Heart left ventricle (tissue), 16 donors: Measurements from ENCODE around the gene DHX8. TPM values are rescaled to one million over a fixed set of nuclear protein-coding genes. Genes with fewer than 3 reads are reported as not detected.

Experiments used
- ATAC-seq, 4 donors: fragments of 200-7000 bp; cut with Tn5 transposase; one replicate each; pipeline ENCODE4 v1.9.1; 2020 to 2022; ENCODE audit warnings: moderate library complexity in 4 of 4, mild to moderate bottlenecking in 3 of 4, moderate number of reproducible peaks in 1 of 4
- DNase-seq, 5 donors: peaks; one replicate each; pipeline ENCODE4 v3.0.0-alpha.2; 2020
- H3K27ac ChIP-seq, 12 donors: fragments of 200-600 bp; sonication (generic) in 4 of 12; one replicate each; pipeline versions ENCODE4 v1.5.0 to v1.8.0; 2016 to 2022; ENCODE audit warnings: mild to moderate bottlenecking in 2 of 12
- H3K27me3 ChIP-seq, 9 donors: fragments of 200-600 bp; sonication (generic) in 2 of 9; one replicate each; pipeline versions ENCODE4 v1.5.1 to v1.8.0; 2016 to 2022; ENCODE audit warnings: mild to moderate bottlenecking in 3 of 9
- H3K36me3 ChIP-seq, 9 donors: fragments of 200-600 bp; sonication (generic) in 2 of 9; one replicate each; pipeline versions ENCODE4 v1.5.0 to v1.8.0; 2018 to 2022; ENCODE audit warnings: mild to moderate bottlenecking in 2 of 9
- H3K4me1 ChIP-seq, 12 donors: fragments of 200-600 bp; sonication (generic) in 4 of 12; one replicate each; pipeline versions ENCODE4 v1.5.0 to v1.8.0; 2016 to 2022; ENCODE audit warnings: mild to moderate bottlenecking in 3 of 12
- H3K4me3 ChIP-seq, 12 donors: fragments of 200-600 bp; sonication (generic) in 4 of 12; one replicate each; pipeline versions ENCODE4 v1.5.0 to v1.8.0; 2017 to 2022; ENCODE audit warnings: mild to moderate bottlenecking in 9 of 12, moderate library complexity in 4 of 12
- H3K9me3 ChIP-seq, 12 donors: fragments of 200-600 bp; sonication (generic) in 4 of 12; one replicate each; pipeline versions ENCODE4 v1.5.0 to v1.8.0; 2016 to 2022; ENCODE audit warnings: mild to moderate bottlenecking in 1 of 12
- CTCF ChIP-seq, 12 donors: fragments of 200-600 bp; sonication (generic) in 4 of 12; IDR thresholded peaks; one replicate each; pipeline versions ENCODE4 v1.5.0 to v1.8.0; 2018 to 2022; ENCODE audit warnings: antibody characterized with exemption in 12 of 12, mild to moderate bottlenecking in 5 of 12
- POLR2A ChIP-seq, 2 donors: fragments of 450-650 bp; IDR thresholded peaks; one replicate each; pipeline ENCODE4 v1.6.1; 2017; ENCODE audit warnings: antibody characterized with exemption in 2 of 2, mild to moderate bottlenecking in 2 of 2, moderate library complexity in 2 of 2
- WGBS, 4 donors: extraction: QIAGEN DNeasy Blood & Tissue Kit in 2 of 4; methylation state at CpG; one replicate each; pipeline versions ENCODE4 v1.1.5 to v1.1.7; 2013 to 2018; 5-methylcytosine and 5-hydroxymethylcytosine counted together
- intact Hi-C, 10 donors: fragments of 100-400 bp; cut with DNase I; formaldehyde crosslinking; loops; one replicate each; pipeline versions ENCODE4 v1.11.1 to v1.14.2; 2022
- polyA plus RNA-seq, 2 donors: library from polyadenylated mRNA; stranded (reverse); fragments of 200-250 nt; gene quantifications; one replicate each; pipeline ENCODE4 v1.2.3, GENCODE V29; 2013
- total RNA-seq, 9 donors: library from RNA; depleted of rRNA in 2 of 9; stranded (reverse); fragments of >200 nt in 2 of 9; fragmentation: NEBNext Ultra II Directional in 3 of 9; extraction: Animal tissue kit (Norgen Biotek cat#: 25700) in 3 of 9; gene quantifications; one replicate each; pipeline versions ENCODE4 v1.1.0 to v1.2.4, GENCODE V29; 2016 to 2023
- donor health status: ischemic (EF 13 %, LVEDD 7.1; RV severe dilation, severe dysfunction).
- donor health status: healthy with polysubstance abuse.
- donor health status: DM: no; HTN: yes; CAD: no.
- donor health status: DM: no; HTN: no; CAD: no.
- donor health status: ischemic (EF 25% LVEDD 6.9; RV normal size, moderate dysfunction).
- donor health status: ischemic (EF 25% LVEDD 5.7; RV mildly dilated, moderate dysfunction).
- donor health status: healthy.
- donor health status: DM: yes; HTN: yes; CAD: no.
- donor health status: ischemic (EF 35%, LVEDD 5.7; RV mildly dilated, moderate dysfunction).
- donor health status: nonischemic (EF 11% LVEDD 7.7; RV severe dilation, severe dysfunction).
- donor health status: DM: yes; HTN: yes; CAD: no.
- donor health status: PGD.
- donor health status: ischemic (EF 29% LVEDD 5.4; RV normal size, mild dysfunction).
- donor health status: nonischemic (EF 23%, LVEDD 6.1; RV moderate dilation, normal function).

The DHX8 gene
- total and polyA plus RNA-seq, 11 donors: 13.4 to 41.0 (median 28.1) TPM

- 86 to 97% (median 93%) methylated on average over 1 of the region's 1 CpG for WGBS, 4 donors
- Histone ChIP-seq H3K27me3 (no peaks in the 10 kb centered on the region), H3K36me3 (no peaks in the 10 kb centered on the region), H3K4me1 (peaks cover 0 to 16% (median 3%) of the 10 kb centered on the region in 12 donors), H3K9me3 (no peaks in the 10 kb centered on the region), H3K27ac (no peak overlapping the region), H3K4me3 (no peak overlapping the region)
- TF ChIP-seq POLR2A (IDR thresholded peaks at IDR 0.05) (no peak), CTCF (IDR thresholded peaks at IDR 0.05) (no peak)
- no peak for ATAC-seq
- intact Hi-C loops: loop anchor here in 1 of 10 donors (5.0 kb wide), 1 partner anchor 62 kb away; no protein-coding TSS in a partner anchor
- DNase-seq: no peak
Observed at GRCh38 chr17:43464046-43464445, 19.7 kb upstream of the DHX8 start.

GRCh38 chr17:43465049-43465448 is 18.7 kb upstream of the DHX8 start:
- Histone ChIP-seq H3K4me1 (peaks cover 0 to 17% (median 3%) of the 10 kb centered on the region in 12 donors), H3K27ac (no peak overlapping the region), H3K4me3 (no peak overlapping the region), H3K27me3 (no peaks in the 10 kb centered on the region), H3K9me3 (no peaks in the 10 kb centered on the region), H3K36me3 (no peaks in the 10 kb centered on the region)
- DNase-seq: no peak
- TF ChIP-seq POLR2A (IDR thresholded peaks at IDR 0.05): no peak
- no peak for TF ChIP-seq CTCF (IDR thresholded peaks at IDR 0.05)
- no peak for ATAC-seq
- intact Hi-C loops: loop anchor here in 2 of 10 donors (5.0 kb wide), 1 partner anchor 48 kb away; no protein-coding TSS in a partner anchor
- WGBS, 4 donors: 62 to 74% (median 67%) methylated on average over 9 of the region's 9 CpGs

GRCh38 chr17:43467981-43468581 is 15.7 kb upstream of the DHX8 start:
- H3K4me1 ChIP-seq: peaks cover 0 to 17% (median 3%) of the 10 kb centered on the region in 12 donors
- intact Hi-C loops: loop anchor here in 2 of 10 donors (5.0 kb wide), 1 partner anchor 51 kb away; no protein-coding TSS in a partner anchor
- ATAC-seq (peak in 1 of 4 donors; percentile 44), DNase-seq (no peak)
- H3K27ac ChIP-seq: no peak overlapping the region
- no peaks in the 10 kb centered on the region for H3K27me3 ChIP-seq
- H3K36me3 ChIP-seq: no peaks in the 10 kb centered on the region
- H3K4me3 ChIP-seq: no peak overlapping the region
- 47 to 53% (median 50%) methylated on average over 9 of the region's 9 CpGs for WGBS, 4 donors
- TF ChIP-seq CTCF (IDR thresholded peaks at IDR 0.05): no peak
- no peak for TF ChIP-seq POLR2A (IDR thresholded peaks at IDR 0.05)
- H3K9me3 ChIP-seq: no peaks in the 10 kb centered on the region

GRCh38 chr17:43468691-43469139 is 15.1 kb upstream of the DHX8 start:
- Histone ChIP-seq H3K4me3 (no peak overlapping the region), H3K36me3 (no peaks in the 10 kb centered on the region), H3K4me1 (peaks cover 0 to 17% (median 3%) of the 10 kb centered on the region in 12 donors), H3K27ac (no peak overlapping the region), H3K27me3 (no peaks in the 10 kb centered on the region), H3K9me3 (no peaks in the 10 kb centered on the region)
- DNase-seq (no peak), ATAC-seq (no peak)
- intact Hi-C loops: loop anchor here in 2 of 10 donors (5.0 kb wide), 1 partner anchor 51 kb away; no protein-coding TSS in a partner anchor
- TF ChIP-seq CTCF (IDR thresholded peaks at IDR 0.05) (no peak), POLR2A (IDR thresholded peaks at IDR 0.05) (no peak)
- 63 to 77% (median 70%) methylated on average over 4 of the region's 4 CpGs for WGBS, 4 donors
